Measurements from ENCODE around the gene YIPF4. TPM values are rescaled to one million over a fixed set of nuclear protein-coding genes. Genes with fewer than 3 reads are reported as not detected.
A peak's percentile ranks its signal among the peaks of the same experiment; 100 is the strongest.

YIPF4 gene
- polyA plus RNA-seq, 2 of the 4 experiments (the other 2 are of a cell fraction): 31.4 to 54.1 TPM

- FAIRE-seq: no peak
- Histone ChIP-seq H3K4me2 (peak overlapping the region; percentile 80), H3K27ac (peak overlapping the region; percentile 88 to 92), H3K4me1 (peaks cover 8% of the 10 kb centered on the region; the same call in 2 of the 3 replicates), H3K9me3 (no peaks in the 10 kb centered on the region), H3K4me3 (peak overlapping the region; percentile 94)
- no peak for DNase-seq (ENCODE audit: low read depth in 1 of 2, low spot score in 1 of 2)
- ATAC-seq: no peak
- TF ChIP-seq CHD4 (IDR thresholded peaks at IDR 0.05; ENCODE audit: borderline replicate concordance) (no peak), RFX5 (IDR thresholded peaks at IDR 0.05) (no peak)
- POLR2A ChIA-PET: interaction anchor here (0.6 to 1.4 kb wide), 3 partner anchors 10 to 78 kb away, joined by 3 read pairs; no protein-coding TSS in a partner anchor
- CTCF ChIA-PET: interaction anchor here (0.6 to 0.7 kb wide), 2 partner anchors 20 to 32 kb away, joined by 3 read pairs; no protein-coding TSS in a partner anchor
- 3% methylated on average over 6 of the region's 6 CpGs for WGBS (ENCODE audit: missing lambda C conversion rate)
Measured at GRCh38 chr2:32278478-32278853, 762 bp downstream of the YIPF4 start.

GRCh38 chr2:32284321-32284720 lies 6.6 kb downstream of the YIPF4 start:
- ATAC-seq: no peak; a peak in 1 of 6 replicates

GRCh38 chr2:32289165-32289999 lies 11.7 kb downstream of the YIPF4 start:
- DNase-seq (ENCODE audit: low read depth in 1 of 2, low spot score in 1 of 2) (peak in 1 of 2 experiments; percentile 46), FAIRE-seq (peak; percentile 18), ATAC-seq (peak; percentile 56 to 63; a peak in 4 of 6 replicates)
- H3K27ac ChIP-seq: peak overlapping the region in 1 of 2 experiments; percentile 8; a peak in 3 of 6 replicates
- CTCF ChIA-PET: no interaction called here
- 22% methylated on average over 4 of the region's 4 CpGs for WGBS (ENCODE audit: missing lambda C conversion rate)
- H3K4me2 ChIP-seq: peak overlapping the region; percentile 59
- POLR2A ChIA-PET: interaction anchor here (0.6 to 0.8 kb wide), 2 partner anchors 20 to 39 kb away, joined by 3 to 4 read pairs; no protein-coding TSS in a partner anchor
- H3K9me3 ChIP-seq: no peaks in the 10 kb centered on the region
- TF ChIP-seq GATA3 (IDR thresholded peaks at IDR 0.05; ENCODE audit: borderline replicate concordance) (no peak), JUNB (IDR thresholded peaks at IDR 0.05) (0 out of 2 replicates have a peak, but pooled peaks have one; percentile 24), FOSL2 (IDR thresholded peaks at IDR 0.05) (peak; percentile 23; the same call in 1 of the 2 replicates), FOSL2 (CRISPR knock-in tag; IDR thresholded peaks at IDR 0.05) (peak; percentile 66), CEBPB (IDR thresholded peaks at IDR 0.05) (peak; percentile 53 to 69)
- no peak overlapping the region for H3K4me3 ChIP-seq
- H3K4me1 ChIP-seq: peaks cover 29% of the 10 kb centered on the region

More at GRCh38 chr2:32284321-32284720, 6.6 kb downstream of the YIPF4 start:
- WGBS (ENCODE audit: missing lambda C conversion rate): 88% methylated on average over 2 of the region's 2 CpGs
- CTCF ChIA-PET: no interaction called here
- Histone ChIP-seq H3K4me2 (no peak overlapping the region), H3K27ac (no peak overlapping the region), H3K9me3 (no peaks in the 10 kb centered on the region), H3K4me1 (peaks cover 14% of the 10 kb centered on the region), H3K4me3 (no peak overlapping the region)
- TF ChIP-seq JUNB (IDR thresholded peaks at IDR 0.05): no peak
- POLR2A ChIA-PET: no interaction called here
- DNase-seq (ENCODE audit: low read depth in 1 of 2, low spot score in 1 of 2) (no peak), FAIRE-seq (no peak)

- TF ChIP-seq RAD21 (conservative IDR thresholded peaks at IDR 0.05 in 1 of 2, IDR thresholded peaks at IDR 0.05 in 1 of 2): no peak
- TF ChIP-seq NR3C1 (IDR thresholded peaks at IDR 0.05): no peak
- TF ChIP-seq MAX (IDR thresholded peaks at IDR 0.05): no peak
- no peak for TF ChIP-seq GATA3 (IDR thresholded peaks at IDR 0.05; ENCODE audit: borderline replicate concordance)
- TF ChIP-seq ZFP36 (IDR thresholded peaks at IDR 0.05; ENCODE audit: borderline replicate concordance, partially characterized antibody): no peak
- TF ChIP-seq POLR2A (IDR thresholded peaks at IDR 0.05; ENCODE audit: low read length): no peak
- no peak for TF ChIP-seq RCOR1 (IDR thresholded peaks at IDR 0.05; ENCODE audit: low read depth, low read length)
- TF ChIP-seq TP53 (CRISPR knock-in tag; IDR thresholded peaks at IDR 0.05): no peak
- TF ChIP-seq REST (IDR thresholded peaks at IDR 0.05): no peak
- no peak for TF ChIP-seq HOXB5 (CRISPR knock-in tag; IDR thresholded peaks at IDR 0.05)
Measured at GRCh38 chr2:32290000-32290339, 12.3 kb downstream of the YIPF4 start.

More at GRCh38 chr2:32290000-32290339, 12.3 kb downstream of the YIPF4 start:
- Histone ChIP-seq H3K9me3 (no peaks in the 10 kb centered on the region), H3K4me1 (peaks cover 29% of the 10 kb centered on the region), H3K27ac (no peak overlapping the region; a peak in 1 of 6 replicates), H3K4me3 (no peak overlapping the region), H3K4me2 (peak overlapping the region; percentile 59; the same call in 2 of the 3 replicates)
- FAIRE-seq (no peak), ATAC-seq (no peak), DNase-seq (ENCODE audit: low read depth in 1 of 2, low spot score in 1 of 2) (no peak)
- CTCF ChIA-PET: no interaction called here
- WGBS (ENCODE audit: missing lambda C conversion rate): 78% methylated on average over 2 of the region's 2 CpGs
- POLR2A ChIA-PET: interaction anchor here (1.0 to 1.3 kb wide), 2 partner anchors 12 to 66 kb away, joined by 3 read pairs; partner anchors contain the start of gene YIPF4
